Sigmoid colon (tissue), 4 donors: Measurements from ENCODE around the gene SCN4B.

Source experiments
- CTCF ChIP-seq, 4 experiments: fragments of 450-650 bp in 3 of 4; fragments of 200-600 bp in 1 of 4; IDR thresholded peaks; one replicate each; pipeline ENCODE4 v1.5.1; 2016 to 2019; ENCODE audit warnings: antibody characterized with exemption in 4 of 4, mild to moderate bottlenecking in 3 of 4, moderate library complexity in 2 of 4
- EP300 ChIP-seq, 4 donors: sonication (generic); formaldehyde crosslinking; IDR thresholded peaks; one replicate each; pipeline ENCODE4 v1.6.1; 2017; ENCODE audit warnings: antibody characterized with exemption in 4 of 4
- POLR2A ChIP-seq, 2 donors: fragments of 450-650 bp; IDR thresholded peaks; one replicate each; pipeline ENCODE4 v1.6.1; 2016; ENCODE audit warnings: antibody characterized with exemption in 2 of 2, mild to moderate bottlenecking in 2 of 2, moderate library complexity in 2 of 2

- TF ChIP-seq CTCF (IDR thresholded peaks at IDR 0.05) = no peak
- TF ChIP-seq POLR2A (IDR thresholded peaks at IDR 0.05) = no peak
- no peak for TF ChIP-seq EP300 (IDR thresholded peaks at IDR 0.05)
Observed at GRCh38 chr11:118152552-118153471, at the start of gene SCN4B.
